GM12892 (cell line): Measurements from ENCODE around the gene TNS3.

Experiments used
- DNase-seq: peaks from one replicate; pipeline ENCODE4 v3.0.0; 2011; ENCODE audit not compliant: insufficient read length
- FAIRE-seq: peaks from 2 replicates; lab custom pipeline; 2011; peaks lifted over from hg19 to GRCh38; lab: Jason Lieb, UNC
- POLR2A ChIP-seq: IDR thresholded peaks from 2 replicates; pipeline ENCODE4 v1.6.1; 2011; ENCODE audit warnings: low read depth, low read length, control low read depth
- POLR2AphosphoS5 ChIP-seq: IDR thresholded peaks from 2 replicates; pipeline ENCODE4 v1.6.1; 2011; ENCODE audit warnings: low read depth, low read length, control low read depth
- TAF1 ChIP-seq: IDR thresholded peaks from 2 replicates; pipeline ENCODE4 v1.6.1; 2011; ENCODE audit warnings: low read depth, mild to moderate bottlenecking, control low read depth, low read length, borderline replicate concordance

The TNS3 gene

GRCh38 chr7:47531584-47532492 lies 50.1 kb downstream of the TNS3 start:
- FAIRE-seq (no peak), DNase-seq (no peak)
- TF ChIP-seq POLR2AphosphoS5 (no peak), POLR2A (no peak), TAF1 (no peak)

- FAIRE-seq, result no peak
Observed at GRCh38 chr7:47529826-47530555, 51.9 kb downstream of the TNS3 start.

GRCh38 chr7:47529405-47529804 lies 52.5 kb downstream of the TNS3 start:
- DNase-seq (no peak), FAIRE-seq (no peak)
- TF ChIP-seq POLR2AphosphoS5 (no peak), TAF1 (no peak), POLR2A (no peak)

More at GRCh38 chr7:47529826-47530555, 51.9 kb downstream of the TNS3 start:
- TF ChIP-seq POLR2AphosphoS5 (no peak), POLR2A (no peak), TAF1 (no peak)
- no peak for DNase-seq

GRCh38 chr7:47528471-47528870 lies 53.4 kb downstream of the TNS3 start:
- no peak for DNase-seq

GRCh38 chr7:47526466-47526865 lies 55.4 kb downstream of the TNS3 start:
- TF ChIP-seq TAF1, result no peak
- no peak for TF ChIP-seq POLR2A
- no peak for TF ChIP-seq POLR2AphosphoS5
- DNase-seq, result no peak
- no peak for FAIRE-seq

More at GRCh38 chr7:47528471-47528870, 53.4 kb downstream of the TNS3 start:
- TF ChIP-seq POLR2A (no peak), TAF1 (no peak), POLR2AphosphoS5 (no peak)
- FAIRE-seq, result no peak

- no peak for FAIRE-seq
- DNase-seq, result no peak
- TF ChIP-seq POLR2AphosphoS5 (no peak), POLR2A (no peak), TAF1 (no peak)
Observed at GRCh38 chr7:47525066-47525623, 56.8 kb downstream of the TNS3 start.

- TF ChIP-seq POLR2AphosphoS5, result no peak
- no peak for TF ChIP-seq TAF1
- TF ChIP-seq POLR2A, result no peak
- DNase-seq (no peak), FAIRE-seq (no peak)
Observed at GRCh38 chr7:47523401-47523800, 58.5 kb downstream of the TNS3 start.

GRCh38 chr7:47521816-47522561 lies 59.9 kb downstream of the TNS3 start:
- no peak for TF ChIP-seq TAF1
- TF ChIP-seq POLR2A, result no peak
- no peak for TF ChIP-seq POLR2AphosphoS5
- no peak for FAIRE-seq
- no peak for DNase-seq

- DNase-seq, result no peak
- no peak for FAIRE-seq
Observed at GRCh38 chr7:47521011-47521795, 60.7 kb downstream of the TNS3 start.

GRCh38 chr7:47520406-47520805 lies 61.5 kb downstream of the TNS3 start:
- FAIRE-seq, result no peak
- TF ChIP-seq TAF1 (no peak), POLR2AphosphoS5 (no peak), POLR2A (no peak)
- DNase-seq, result no peak

More at GRCh38 chr7:47521011-47521795, 60.7 kb downstream of the TNS3 start:
- TF ChIP-seq POLR2AphosphoS5, result no peak
- no peak for TF ChIP-seq TAF1
- no peak for TF ChIP-seq POLR2A
